Right atrium auricular region (tissue), 2 donors: ENCODE measurements around the gene TLCD1. TPM values are rescaled to one million over a fixed set of nuclear protein-coding genes. Genes with fewer than 3 reads are reported as not detected.

Experiments
- DNase-seq: peaks from one replicate; pipeline ENCODE4 v3.0.0-alpha.2; 2019; ENCODE audit warnings: low spot score
- H3K27ac ChIP-seq, 2 donors: fragments of 200-600 bp; sonication (generic); 1 replicate in 1 of 2; 2 replicates in 1 of 2; pipeline ENCODE4 v1.5.1; 2016 to 2019
- H3K27me3 ChIP-seq, 2 donors: fragments of 200-600 bp; sonication (generic); one replicate each; pipeline versions ENCODE4 v1.5.1 to v1.6.0; 2017 to 2019
- H3K36me3 ChIP-seq: fragments of 200-600 bp; sonication (generic); one replicate; pipeline ENCODE4 v1.5.1; 2016
- H3K4me1 ChIP-seq, 2 donors: fragments of 200-600 bp; sonication (generic); one replicate each; pipeline versions ENCODE4 v1.5.1 to v1.6.0; 2017 to 2019
- H3K4me3 ChIP-seq, 2 donors: fragments of 200-600 bp; sonication (generic); 1 replicate in 1 of 2; 2 replicates in 1 of 2; pipeline ENCODE4 v1.5.1; 2017 to 2019; ENCODE audit warnings: mild to moderate bottlenecking in 1 of 2, moderate library complexity in 1 of 2
- H3K9me3 ChIP-seq, 2 donors: fragments of 200-600 bp; sonication (generic); one replicate each; pipeline ENCODE4 v1.5.1; 2019
- total RNA-seq, 2 donors: library from RNA; depleted of rRNA; stranded (reverse); fragments of >200 nt; gene quantifications; one replicate each; pipeline ENCODE4 v1.1.0, GENCODE V29; 2016
- TF ChIP-seq, protein P1 (sequence below), 2 donors: fragments of 200-600 bp; sonication (generic); IDR thresholded peaks; one replicate each; pipeline ENCODE4 v1.5.1; 2019; ENCODE audit warnings: antibody characterized with exemption in 2 of 2

Gene TLCD1
- total RNA-seq, 2 donors from 2014 or later = 1.7 TPM; not detected in 1

DNA sequence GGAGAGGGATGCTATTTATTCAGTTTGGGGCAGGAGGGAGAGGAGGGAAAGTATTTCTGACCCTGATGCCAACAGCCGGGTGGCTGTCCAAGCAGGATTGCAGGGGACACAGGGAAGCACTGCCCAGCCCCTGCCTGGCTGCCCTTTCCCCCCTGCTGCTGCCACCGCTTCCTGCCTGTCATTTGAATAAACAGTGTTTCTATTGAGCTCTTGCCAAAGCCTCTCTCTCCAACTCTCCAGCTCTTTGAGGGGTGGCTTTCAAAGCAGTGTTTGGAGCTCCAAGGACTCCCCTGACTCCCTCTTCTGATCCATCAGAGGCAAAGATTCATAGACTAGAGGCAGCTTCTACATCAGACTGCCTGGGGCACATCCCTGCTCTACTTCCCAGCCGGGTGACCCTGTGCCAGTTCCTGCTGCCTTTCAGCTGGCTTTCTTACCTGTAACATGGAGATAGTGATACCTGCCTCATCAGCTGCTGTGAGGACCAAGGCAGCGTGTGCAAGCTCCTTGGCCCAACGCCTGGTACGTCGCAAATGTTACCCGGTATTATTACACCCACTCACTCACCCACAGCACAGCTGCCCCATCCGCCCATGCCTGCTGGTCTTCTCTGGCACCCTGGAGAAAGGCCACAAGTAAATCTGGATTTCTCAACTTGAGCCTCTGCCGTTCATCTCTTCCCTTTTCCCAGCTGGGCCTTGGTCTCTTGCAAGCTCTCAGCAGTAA is 23.8 kb downstream of the TLCD1 start:
- Histone ChIP-seq H3K27ac (no peak overlapping the region), H3K36me3 (peaks cover 64% of the 10 kb centered on the region), H3K4me3 (no peak overlapping the region), H3K27me3 (no peaks in the 10 kb centered on the region), H3K4me1 (no peaks in the 10 kb centered on the region), H3K9me3 (no peaks in the 10 kb centered on the region)
- no peak for DNase-seq
- TF ChIP-seq, protein P1, sequence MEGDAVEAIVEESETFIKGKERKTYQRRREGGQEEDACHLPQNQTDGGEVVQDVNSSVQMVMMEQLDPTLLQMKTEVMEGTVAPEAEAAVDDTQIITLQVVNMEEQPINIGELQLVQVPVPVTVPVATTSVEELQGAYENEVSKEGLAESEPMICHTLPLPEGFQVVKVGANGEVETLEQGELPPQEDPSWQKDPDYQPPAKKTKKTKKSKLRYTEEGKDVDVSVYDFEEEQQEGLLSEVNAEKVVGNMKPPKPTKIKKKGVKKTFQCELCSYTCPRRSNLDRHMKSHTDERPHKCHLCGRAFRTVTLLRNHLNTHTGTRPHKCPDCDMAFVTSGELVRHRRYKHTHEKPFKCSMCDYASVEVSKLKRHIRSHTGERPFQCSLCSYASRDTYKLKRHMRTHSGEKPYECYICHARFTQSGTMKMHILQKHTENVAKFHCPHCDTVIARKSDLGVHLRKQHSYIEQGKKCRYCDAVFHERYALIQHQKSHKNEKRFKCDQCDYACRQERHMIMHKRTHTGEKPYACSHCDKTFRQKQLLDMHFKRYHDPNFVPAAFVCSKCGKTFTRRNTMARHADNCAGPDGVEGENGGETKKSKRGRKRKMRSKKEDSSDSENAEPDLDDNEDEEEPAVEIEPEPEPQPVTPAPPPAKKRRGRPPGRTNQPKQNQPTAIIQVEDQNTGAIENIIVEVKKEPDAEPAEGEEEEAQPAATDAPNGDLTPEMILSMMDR (IDR thresholded peaks at IDR 0.05) = no peak

GRCh38 chr17:28700830-28701492 is 25.1 kb downstream of the TLCD1 start:
- Histone ChIP-seq H3K4me3 (no peak overlapping the region), H3K4me1 (no peaks in the 10 kb centered on the region), H3K27ac (no peak overlapping the region), H3K36me3 (peaks cover 75% of the 10 kb centered on the region), H3K9me3 (no peaks in the 10 kb centered on the region), H3K27me3 (no peaks in the 10 kb centered on the region)
- TF ChIP-seq, protein P1 (IDR thresholded peaks at IDR 0.05) = no peak
- no peak for DNase-seq

DNA sequence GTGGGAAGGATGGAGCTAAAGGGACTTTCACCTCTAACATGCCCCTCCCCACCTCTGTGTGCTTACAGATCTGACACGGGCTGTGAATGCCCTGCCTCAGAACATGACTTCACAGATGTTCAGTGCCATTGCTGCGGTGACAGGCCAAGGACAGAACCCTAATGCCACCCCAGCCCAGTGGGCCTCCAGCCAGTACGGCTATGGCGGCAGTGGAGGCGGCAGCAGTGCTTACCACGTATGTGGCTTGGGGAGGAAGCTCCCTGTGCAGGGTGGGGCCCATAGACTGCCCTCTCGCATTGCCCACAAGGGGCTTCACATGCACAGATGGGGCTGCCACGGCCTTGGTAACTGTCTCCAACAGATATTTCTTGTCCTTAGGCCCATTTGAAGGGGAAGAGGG is 25.8 kb downstream of the TLCD1 start:
- Histone ChIP-seq H3K27me3 (no peaks in the 10 kb centered on the region), H3K4me1 (no peaks in the 10 kb centered on the region), H3K27ac (no peak overlapping the region), H3K4me3 (no peak overlapping the region), H3K36me3 (peaks cover 82% of the 10 kb centered on the region), H3K9me3 (no peaks in the 10 kb centered on the region)
- TF ChIP-seq, protein P1 (IDR thresholded peaks at IDR 0.05) = no peak
- DNase-seq = no peak

GRCh38 chr17:28698253-28698941 is 27.6 kb downstream of the TLCD1 start:
- TF ChIP-seq, protein P1 (IDR thresholded peaks at IDR 0.05) = no peak
- H3K4me1 ChIP-seq = no peaks in the 10 kb centered on the region
- no peak overlapping the region for H3K4me3 ChIP-seq
- peaks cover 99% of the 10 kb centered on the region for H3K36me3 ChIP-seq
- DNase-seq = no peak
- no peak overlapping the region for H3K27ac ChIP-seq
- no peaks in the 10 kb centered on the region for H3K27me3 ChIP-seq
- H3K9me3 ChIP-seq = no peaks in the 10 kb centered on the region

DNA sequence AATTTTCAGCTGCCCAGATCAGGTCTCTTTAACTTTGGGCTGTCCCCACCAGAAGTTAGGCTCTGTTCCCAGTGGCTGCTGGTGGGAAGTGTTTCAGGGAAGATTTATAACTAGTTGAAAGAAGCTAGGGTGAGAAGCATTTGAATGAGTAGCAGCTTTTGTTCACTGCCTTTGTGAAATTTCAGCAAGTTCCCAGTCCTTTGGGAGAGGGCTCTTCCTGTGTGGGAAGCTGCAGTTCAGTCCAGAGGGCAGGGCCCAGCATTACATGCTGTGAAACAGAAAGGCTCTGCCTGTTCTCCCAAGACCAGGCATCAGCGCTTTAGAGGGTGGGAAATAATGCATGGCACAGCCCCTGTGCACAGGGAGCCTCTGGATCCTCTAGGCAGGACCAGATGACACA is 32.2 kb downstream of the TLCD1 start:
- no peak for DNase-seq
- H3K27ac ChIP-seq = no peak overlapping the region
- H3K4me1 ChIP-seq = no peaks in the 10 kb centered on the region
- TF ChIP-seq, protein P1 (IDR thresholded peaks at IDR 0.05) = no peak
- H3K9me3 ChIP-seq = no peaks in the 10 kb centered on the region
- no peak overlapping the region for H3K4me3 ChIP-seq
- H3K27me3 ChIP-seq = no peaks in the 10 kb centered on the region
- H3K36me3 ChIP-seq = peaks cover 97% of the 10 kb centered on the region
